T-helper 1 cell (primary cell): ENCODE results near the gene RNF11.
A peak's percentile ranks its signal among the peaks of the same experiment; 100 is the strongest.
"Not testable (repeated sequence)": the region's sequence is repeated elsewhere in the genome, so short reads cannot be mapped to it uniquely, and the experiment has no call there.

Source experiments
- DNase-seq, 5 donors: peaks; one replicate each; pipeline ENCODE4 v3.0.0-alpha.2; 2012 to 2020
- total RNA-seq, 4 donors: gene quantifications; one replicate each; lab custom pipeline; 2026; lab: John Stamatoyannopoulos, UW

Gene RNF11
- total RNA-seq, result 58.4 to 204 (median 76.4) reads per million in 4 donors

GRCh38 chr1:51235673-51236530, at the start of gene RNF11:
Gene RNF11, plus strand, starts transcription at chr1:51236273. Its CDS starts 484 bp downstream, at chr1:51236757.
- DNase-seq, result peak; percentile 84 to 95 (median 88)

GRCh38 chr1:51188230-51188629, 47.8 kb upstream of the RNF11 start:
- no peak for DNase-seq

- DNase-seq, result peak in 4 of 5 donors; percentile 10 to 50 (median 33)
Observed at GRCh38 chr1:51189421-51190073, 46.5 kb upstream of the RNF11 start.

GRCh38 chr1:51190961-51191360, 45.1 kb upstream of the RNF11 start:
- no peak for DNase-seq

- DNase-seq, result peak in 4 of 5 donors; percentile 10 to 40 (median 26)
Observed at GRCh38 chr1:51192213-51192843, 43.7 kb upstream of the RNF11 start.

- DNase-seq, result no peak
Observed at GRCh38 chr1:51193564-51193963, 42.5 kb upstream of the RNF11 start.

- peak in 1 of 5 donors; percentile 5 for DNase-seq
Observed at GRCh38 chr1:51203121-51203873, 32.8 kb upstream of the RNF11 start.

GRCh38 chr1:51203874-51204245, 32.2 kb upstream of the RNF11 start:
- no peak for DNase-seq

- DNase-seq, result no peak
Observed at GRCh38 chr1:51210055-51210454, 26.0 kb upstream of the RNF11 start.

GRCh38 chr1:51210676-51211075, 25.4 kb upstream of the RNF11 start:
- DNase-seq, result no peak

GRCh38 chr1:51214615-51215131, 21.4 kb upstream of the RNF11 start:
- peak in 1 of 5 donors; percentile 18 for DNase-seq

- no peak for DNase-seq
Observed at GRCh38 chr1:51215169-51215568, 20.9 kb upstream of the RNF11 start.

- DNase-seq, result no peak
Observed at GRCh38 chr1:51216631-51217030, 19.4 kb upstream of the RNF11 start.

- no peak for DNase-seq
Observed at GRCh38 chr1:51217101-51217500, 19.0 kb upstream of the RNF11 start.

GRCh38 chr1:51218570-51218969, 17.5 kb upstream of the RNF11 start:
- no peak for DNase-seq

GRCh38 chr1:51219022-51219421, 17.1 kb upstream of the RNF11 start:
- no peak for DNase-seq

GRCh38 chr1:51221529-51221928, 14.5 kb upstream of the RNF11 start:
- not testable (repeated sequence) for DNase-seq

GRCh38 chr1:51222136-51222787, 13.8 kb upstream of the RNF11 start:
- no peak for DNase-seq

- no peak for DNase-seq
Observed at GRCh38 chr1:51222809-51223208, 13.3 kb upstream of the RNF11 start.

- DNase-seq, result no peak
Observed at GRCh38 chr1:51224255-51224654, 11.8 kb upstream of the RNF11 start.

GRCh38 chr1:51227231-51227960, 8.7 kb upstream of the RNF11 start:
- DNase-seq, result not testable (repeated sequence)
